Kidney (tissue), 14 donors: Measurements from ENCODE around the gene ACOX3. TPM values are rescaled to one million over a fixed set of nuclear protein-coding genes. Genes with fewer than 3 reads are reported as not detected.

ENCODE experiments used
- DNase-seq, 5 donors: peaks; one replicate each; pipeline ENCODE4 v3.0.0-alpha.2; 2013 to 2020
- FAIRE-seq: peaks from 2 replicates; lab custom pipeline; 2012; peaks lifted over from hg19 to GRCh38; lab: Jason Lieb, UNC
- H3K27ac ChIP-seq, 2 donors: one replicate each; pipeline ENCODE4 v1.7.0; 2013; ENCODE audit warnings: low read depth in 2 of 2, low read length in 2 of 2, inconsistent platforms in 1 of 2
- H3K27me3 ChIP-seq: one replicate; pipeline ENCODE4 v1.7.1; 2013; ENCODE audit warnings: low read length, inconsistent platforms; ENCODE audit not compliant: control insufficient read depth, insufficient read depth
- H3K36me3 ChIP-seq, 3 donors: one replicate each; pipeline versions ENCODE4 v1.7.0 to v1.7.1; 2013; ENCODE audit warnings: low read length in 3 of 3, control low read depth in 1 of 3, inconsistent platforms in 1 of 3; ENCODE audit not compliant: insufficient read depth in 3 of 3, control insufficient read depth in 2 of 3
- H3K4me1 ChIP-seq, 3 donors: one replicate each; pipeline versions ENCODE4 v1.7.0 to v1.7.1; 2013; ENCODE audit warnings: low read length in 3 of 3, inconsistent platforms in 1 of 3, low read depth in 1 of 3; ENCODE audit not compliant: control insufficient read depth in 2 of 3, insufficient read depth in 2 of 3
- H3K4me3 ChIP-seq, 3 donors: one replicate each; pipeline versions ENCODE4 v1.7.0 to v1.8.1; 2013; ENCODE audit warnings: low read length in 3 of 3, control low read depth in 1 of 3, inconsistent platforms in 1 of 3
- H3K9ac ChIP-seq, 3 donors: one replicate each; pipeline versions ENCODE4 v1.7.0 to v1.7.1; 2013; ENCODE audit warnings: low read length in 3 of 3, control low read depth in 1 of 3, inconsistent platforms in 1 of 3
- H3K9me3 ChIP-seq, 3 donors: one replicate each; pipeline versions ENCODE4 v1.7.0 to v1.7.1; 2013; ENCODE audit warnings: low read length in 3 of 3, control low read depth in 1 of 3, inconsistent platforms in 1 of 3; ENCODE audit not compliant: control insufficient read depth in 2 of 3, insufficient read depth in 1 of 3
- intact Hi-C: fragments of 100-400 bp; cut with DNase I; formaldehyde crosslinking; loops from one replicate; pipeline ENCODE4 v1.11.1; 2022
- polyA plus RNA-seq: library from polyadenylated mRNA; stranded (reverse); fragments of 350-450 nt; fragmentation: Illumina TruSeq; extraction: RNeasy Lipid Tissue Mini Kit (QIAGEN cat#74804); gene quantifications from one replicate; pipeline ENCODE4 v1.2.3, GENCODE V29; 2014; ENCODE audit warnings: low read depth, low replicate concordance; ENCODE audit not compliant: insufficient read depth
- total RNA-seq: library from RNA; stranded (reverse); fragmentation: NEBNext Ultra II Directional; extraction: Animal tissue kit (Norgen Biotek cat#: 25700); gene quantifications from one replicate; pipeline ENCODE4 v1.2.1, GENCODE V29; 2021
- TF ChIP-seq, protein P1 (sequence below): IDR thresholded peaks from 3 replicates; pipeline ENCODE4 v1.5.1; 2012; ENCODE audit warnings: mild to moderate bottlenecking, moderate library complexity, borderline replicate concordance; ENCODE audit not compliant: insufficient read depth; ENCODE audit errors: extremely low read depth
- donor health status: control.
- donor health status: control.
- donor health status: control.
- donor health status: control.
- donor health status: control.
- donor health status: DM: yes; HTN: yes; CAD: no.
- donor health status: Normal renal cell carcinoma (clear cell type).

ACOX3 gene
- total and polyA plus RNA-seq, 2 donors from 2014 or later = 10.1 to 21.7 TPM

DNA sequence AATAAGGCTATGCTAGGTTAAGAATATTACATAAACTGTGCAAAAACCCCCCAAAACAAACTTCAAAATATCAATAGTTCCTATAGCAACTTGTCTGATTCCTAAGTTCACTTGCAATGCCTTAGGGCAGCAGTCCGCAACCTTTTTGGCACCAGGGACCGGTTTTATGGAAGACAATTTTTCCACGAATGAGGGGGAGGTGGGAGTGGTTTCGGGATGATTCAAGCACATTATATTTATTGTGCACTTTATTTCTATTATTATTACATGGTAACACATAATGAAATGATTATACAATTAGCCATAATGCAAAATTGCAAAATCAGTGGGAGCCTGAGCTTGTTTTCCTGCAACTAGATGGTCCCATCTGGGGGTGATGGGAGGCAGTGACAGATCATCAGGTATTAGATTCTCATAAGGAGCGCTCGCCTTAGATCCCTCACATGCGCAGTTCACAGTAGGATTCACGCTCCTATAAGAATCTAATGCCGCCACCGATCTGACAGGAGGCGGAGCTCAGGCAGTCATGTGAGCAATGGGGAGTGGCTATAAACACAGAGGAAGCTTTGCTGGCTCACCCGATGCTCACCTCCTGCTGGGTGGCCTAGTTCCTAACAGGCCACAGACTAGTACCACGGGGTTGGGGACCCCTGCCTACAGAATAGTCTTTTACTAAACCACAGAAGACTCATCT is 39.7 kb downstream of the ACOX3 start:
- no peak overlapping the region for H3K27ac ChIP-seq
- H3K27me3 ChIP-seq = no peaks in the 10 kb centered on the region
- FAIRE-seq (no peak), DNase-seq (no peak)
- H3K4me3 ChIP-seq = no peak overlapping the region
- H3K9ac ChIP-seq = no peak overlapping the region
- TF ChIP-seq, protein P1, sequence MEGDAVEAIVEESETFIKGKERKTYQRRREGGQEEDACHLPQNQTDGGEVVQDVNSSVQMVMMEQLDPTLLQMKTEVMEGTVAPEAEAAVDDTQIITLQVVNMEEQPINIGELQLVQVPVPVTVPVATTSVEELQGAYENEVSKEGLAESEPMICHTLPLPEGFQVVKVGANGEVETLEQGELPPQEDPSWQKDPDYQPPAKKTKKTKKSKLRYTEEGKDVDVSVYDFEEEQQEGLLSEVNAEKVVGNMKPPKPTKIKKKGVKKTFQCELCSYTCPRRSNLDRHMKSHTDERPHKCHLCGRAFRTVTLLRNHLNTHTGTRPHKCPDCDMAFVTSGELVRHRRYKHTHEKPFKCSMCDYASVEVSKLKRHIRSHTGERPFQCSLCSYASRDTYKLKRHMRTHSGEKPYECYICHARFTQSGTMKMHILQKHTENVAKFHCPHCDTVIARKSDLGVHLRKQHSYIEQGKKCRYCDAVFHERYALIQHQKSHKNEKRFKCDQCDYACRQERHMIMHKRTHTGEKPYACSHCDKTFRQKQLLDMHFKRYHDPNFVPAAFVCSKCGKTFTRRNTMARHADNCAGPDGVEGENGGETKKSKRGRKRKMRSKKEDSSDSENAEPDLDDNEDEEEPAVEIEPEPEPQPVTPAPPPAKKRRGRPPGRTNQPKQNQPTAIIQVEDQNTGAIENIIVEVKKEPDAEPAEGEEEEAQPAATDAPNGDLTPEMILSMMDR = no peak
- peaks cover 0 to 11% (median 0%) of the 10 kb centered on the region in 3 donors for H3K4me1 ChIP-seq
- H3K9me3 ChIP-seq = no peaks in the 10 kb centered on the region
- peaks cover 0 to 27% (median 12%) of the 10 kb centered on the region in 3 donors for H3K36me3 ChIP-seq
- intact Hi-C loops = loop anchor here (10.0 kb wide), 1 partner anchor 156 kb away; no protein-coding TSS in a partner anchor

DNA sequence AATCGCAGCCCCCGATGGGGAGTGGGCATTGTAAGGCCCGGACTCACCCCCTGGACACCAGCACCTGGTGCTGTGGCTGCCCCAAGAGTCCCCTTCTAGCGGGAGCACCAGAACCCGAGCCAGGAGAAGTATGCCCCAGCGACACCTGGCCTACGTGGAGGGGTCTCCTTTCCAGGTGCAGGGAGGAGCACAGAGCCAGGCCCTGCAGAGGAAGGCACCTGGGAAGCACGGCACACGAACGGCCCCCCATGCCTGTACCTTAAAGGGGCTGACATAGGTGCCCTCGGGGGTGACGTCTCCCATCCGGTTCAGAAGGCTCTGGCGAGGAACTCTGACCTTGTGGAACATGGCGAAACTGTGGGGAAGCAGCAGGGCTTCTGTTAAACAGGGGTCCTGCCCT is 41.2 kb downstream of the ACOX3 start:
- Histone ChIP-seq H3K27me3 (no peaks in the 10 kb centered on the region), H3K4me3 (no peak overlapping the region), H3K27ac (no peak overlapping the region), H3K4me1 (peaks cover 1 to 15% (median 4%) of the 10 kb centered on the region in 3 donors), H3K9me3 (no peaks in the 10 kb centered on the region), H3K9ac (no peak overlapping the region), H3K36me3 (peaks cover 0 to 16% (median 8%) of the 10 kb centered on the region in 3 donors)
- DNase-seq (peak in 1 of 5 donors; percentile 56), FAIRE-seq (no peak)
- intact Hi-C loops = loop anchor here (10.0 kb wide), 1 partner anchor 134 kb away; the partner anchor contains the start of gene HTRA3
- TF ChIP-seq, protein P1 = no peak

DNA sequence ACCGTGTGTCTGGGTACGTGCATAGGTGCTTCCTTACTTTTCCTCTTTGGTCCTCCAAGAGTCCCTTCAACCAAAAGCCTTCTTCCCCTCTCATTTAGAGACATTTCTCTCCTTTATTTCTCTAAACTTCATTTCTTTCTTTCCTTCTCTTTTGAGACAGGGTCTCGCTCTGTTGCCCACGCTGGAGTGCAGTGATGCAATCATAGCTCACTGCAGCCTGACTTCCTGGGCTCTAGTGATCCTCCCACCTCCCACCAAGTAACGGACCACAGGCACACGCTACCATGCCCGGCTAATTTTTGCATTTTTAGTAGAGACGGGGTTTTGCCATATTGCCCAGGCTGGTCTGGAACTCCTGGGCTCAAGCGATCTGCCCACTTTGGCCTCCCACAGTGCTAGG is 42.2 kb downstream of the ACOX3 start:
- intact Hi-C loops = loop anchor here (10.0 kb wide), 1 partner anchor 134 kb away; the partner anchor contains the start of gene HTRA3
- FAIRE-seq (no peak), DNase-seq (no peak)
- TF ChIP-seq, protein P1 = no peak
- Histone ChIP-seq H3K36me3 (peaks cover 0 to 19% (median 8%) of the 10 kb centered on the region in 3 donors), H3K9me3 (no peaks in the 10 kb centered on the region), H3K27me3 (no peaks in the 10 kb centered on the region), H3K4me1 (peaks cover 7 to 18% (median 12%) of the 10 kb centered on the region in 3 donors), H3K4me3 (no peak overlapping the region), H3K9ac (no peak overlapping the region), H3K27ac (no peak overlapping the region)
